Transverse colon (tissue), 4 donors: ENCODE data around the gene JARID2. TPM values are rescaled to one million over a fixed set of nuclear protein-coding genes. Genes with fewer than 3 reads are reported as not detected.

ENCODE experiments used
- DNase-seq: peaks from one replicate; pipeline ENCODE4 v3.0.0-alpha.2; 2019
- H3K27ac ChIP-seq, 4 donors: fragments of 200-600 bp; sonication (generic); 2 replicates each; pipeline ENCODE4 v1.5.1; 2016 to 2018; ENCODE audit warnings: inconsistent platforms in 4 of 4
- H3K27me3 ChIP-seq: fragments of 200-600 bp; sonication (generic); 2 replicates; pipeline ENCODE4 v1.5.1; 2017; ENCODE audit warnings: inconsistent platforms
- H3K36me3 ChIP-seq, 4 donors: fragments of 200-600 bp; sonication (generic); 2 replicates each; pipeline ENCODE4 v1.5.1; 2017 to 2019; ENCODE audit warnings: inconsistent platforms in 4 of 4
- H3K4me1 ChIP-seq, 4 donors: fragments of 200-600 bp; sonication (generic); 2 replicates each; pipeline ENCODE4 v1.5.1; 2017 to 2020; ENCODE audit warnings: inconsistent platforms in 4 of 4
- H3K4me3 ChIP-seq, 4 donors: fragments of 200-600 bp; sonication (generic); 1 replicate in 1 of 4; 2 replicates in 3 of 4; pipeline versions ENCODE4 v1.5.1 to v1.6.1; 2017 to 2019; ENCODE audit warnings: inconsistent platforms in 4 of 4
- H3K9me3 ChIP-seq, 2 donors: fragments of 200-600 bp; sonication (generic); 2 replicates each; pipeline ENCODE4 v1.5.1; 2017 to 2019; ENCODE audit warnings: inconsistent platforms in 2 of 2
- CTCF ChIP-seq, 5 experiments: fragments of 200-600 bp in 3 of 5; fragments of 450-650 bp in 2 of 5; sonication (generic) in 3 of 5; IDR thresholded peaks; 1 replicate in 2 of 5; 2 replicates in 3 of 5; pipeline ENCODE4 v1.5.1; 2016 to 2017; ENCODE audit warnings: antibody characterized with exemption in 5 of 5, inconsistent platforms in 3 of 5, mild to moderate bottlenecking in 2 of 5, moderate library complexity in 1 of 5
- EP300 ChIP-seq: sonication (generic); formaldehyde crosslinking; IDR thresholded peaks from one replicate; pipeline ENCODE4 v1.6.1; 2017; ENCODE audit warnings: antibody characterized with exemption, low read depth
- POLR2A ChIP-seq: fragments of 450-650 bp; IDR thresholded peaks from one replicate; pipeline ENCODE4 v1.6.1; 2016; ENCODE audit warnings: antibody characterized with exemption, mild to moderate bottlenecking, moderate library complexity
- POLR2AphosphoS5 ChIP-seq, 3 donors: sonication (generic); formaldehyde crosslinking; IDR thresholded peaks; one replicate each; pipeline ENCODE4 v1.6.1; 2016; ENCODE audit warnings: antibody characterized with exemption in 3 of 3
- whole genome bisulfite sequencing, 2 donors: methylation state at CpG; one replicate each; pipeline ENCODE4 v1.1.5; 2018; ENCODE audit warnings: low coverage in 1 of 2; 5-methylcytosine and 5-hydroxymethylcytosine counted together
- in situ Hi-C, 4 donors: fragments of 200-750 bp; cut with MboI; loops; one replicate each; pipeline versions ENCODE4 v1.15.0 to v1.15.1; 2017; ENCODE audit warnings: low sequenced_read_pairs in 3 of 4, low pct_ligation_motif_present in 1 of 4, low pct_unique_long_range_greater_than_20kb in 1 of 4
- intact Hi-C: fragments of 100-400 bp; cut with DNase I; formaldehyde crosslinking; loops from one replicate; pipeline ENCODE4 v1.15.1; 2023; ENCODE audit warnings: low total_unique reads
- total RNA-seq, 4 donors: library from RNA; depleted of rRNA; stranded (reverse); fragments of >200 nt; gene quantifications; one replicate each; pipeline ENCODE4 v1.1.0, GENCODE V29; 2016

JARID2 gene
- total RNA-seq, 4 donors from 2014 or later, result 9.4 to 18.7 (median 10.9) TPM

- Histone ChIP-seq H3K27me3 (no peaks in the 10 kb centered on the region), H3K4me1 (peaks cover 9 to 42% (median 19%) of the 10 kb centered on the region in 4 donors), H3K9me3 (no peaks in the 10 kb centered on the region), H3K36me3 (no peaks in the 10 kb centered on the region), H3K27ac (peak overlapping the region in 2 of 4 donors; percentile 4 to 5), H3K4me3 (no peak overlapping the region)
- TF ChIP-seq CTCF (IDR thresholded peaks at IDR 0.05) (no peak), EP300 (no peak), POLR2A (no peak), POLR2AphosphoS5 (IDR thresholded peaks at IDR 0.05) (no peak)
- in situ Hi-C loops, result no loop called here
- intact Hi-C loops, result no loop called here
- no peak for DNase-seq
- 93 to 94% methylated on average over 3 to 6 of the region's 6 CpGs for WGBS, 2 donors
Observed at GRCh38 chr6:15389084-15389764, 143.4 kb downstream of the JARID2 start.

GRCh38 chr6:15389765-15390723 is 144.2 kb downstream of the JARID2 start:
- DNase-seq, result no peak
- Histone ChIP-seq H3K27ac (peak overlapping the region in 3 of 4 donors; percentile 1 to 5 (median 4)), H3K9me3 (no peaks in the 10 kb centered on the region), H3K27me3 (no peaks in the 10 kb centered on the region), H3K4me1 (peaks cover 9 to 35% (median 17%) of the 10 kb centered on the region in 4 donors), H3K4me3 (no peak overlapping the region), H3K36me3 (no peaks in the 10 kb centered on the region)
- intact Hi-C loops, result no loop called here
- TF ChIP-seq POLR2A, result no peak
- TF ChIP-seq CTCF (IDR thresholded peaks at IDR 0.05), result peak; percentile 40 to 57 (median 46)
- in situ Hi-C loops, result no loop called here
- 29 to 59% methylated on average over 1 to 14 of the region's 14 CpGs for WGBS, 2 donors

- WGBS, 2 donors, result 63 to 76% methylated on average over 1 of the region's 1 CpG
- in situ Hi-C loops, result no loop called here
- TF ChIP-seq CTCF (IDR thresholded peaks at IDR 0.05) (no peak), POLR2AphosphoS5 (IDR thresholded peaks at IDR 0.05) (no peak), POLR2A (no peak), EP300 (no peak)
- Histone ChIP-seq H3K36me3 (no peaks in the 10 kb centered on the region), H3K27me3 (no peaks in the 10 kb centered on the region), H3K9me3 (no peaks in the 10 kb centered on the region), H3K27ac (no peak overlapping the region), H3K4me3 (no peak overlapping the region), H3K4me1 (peaks cover 9 to 32% (median 17%) of the 10 kb centered on the region in 4 donors)
- no peak for DNase-seq
- intact Hi-C loops, result no loop called here
Observed at GRCh38 chr6:15391500-15391899, 145.6 kb downstream of the JARID2 start.

- no peak overlapping the region for H3K4me3 ChIP-seq
- in situ Hi-C loops, result no loop called here
- H3K4me1 ChIP-seq, result peaks cover 9 to 30% (median 17%) of the 10 kb centered on the region in 4 donors
- DNase-seq, result no peak
- no peaks in the 10 kb centered on the region for H3K9me3 ChIP-seq
- TF ChIP-seq CTCF (IDR thresholded peaks at IDR 0.05), result no peak
- no peak for TF ChIP-seq EP300
- TF ChIP-seq POLR2AphosphoS5 (IDR thresholded peaks at IDR 0.05), result no peak
- TF ChIP-seq POLR2A, result no peak
- WGBS, 2 donors, result 83 to 87% methylated on average over 3 to 6 of the region's 6 CpGs
- intact Hi-C loops, result no loop called here
- H3K36me3 ChIP-seq, result no peaks in the 10 kb centered on the region
- H3K27ac ChIP-seq, result no peak overlapping the region
- no peaks in the 10 kb centered on the region for H3K27me3 ChIP-seq
Observed at GRCh38 chr6:15392182-15392581, 146.3 kb downstream of the JARID2 start.
